Ectodermal cell (in vitro differentiated cells): ENCODE data around the gene FBXL17.

Experiments used
- H3K27ac ChIP-seq: 2 replicates; pipeline ENCODE4 v1.7.0; 2013; ENCODE audit warnings: mild to moderate bottlenecking, low read depth, low read length; ENCODE audit not compliant: insufficient read depth, poor library complexity, severe bottlenecking
- H3K27me3 ChIP-seq: 2 replicates; pipeline ENCODE4 v1.7.0; 2013; ENCODE audit warnings: mild to moderate bottlenecking, low read length; ENCODE audit not compliant: insufficient read depth, control insufficient read depth, poor library complexity, severe bottlenecking
- H3K36me3 ChIP-seq: one replicate; pipeline ENCODE4 v1.7.0; 2013; ENCODE audit warnings: low read length; ENCODE audit not compliant: control insufficient read depth, insufficient read depth
- H3K4me1 ChIP-seq: one replicate; pipeline ENCODE4 v1.7.0; 2013; ENCODE audit warnings: low read length; ENCODE audit not compliant: control insufficient read depth, insufficient read depth
- H3K4me3 ChIP-seq: 2 replicates; pipeline ENCODE4 v1.7.0; 2013; ENCODE audit warnings: low read depth, low read length, control low read depth; ENCODE audit not compliant: insufficient read depth
- H3K9me3 ChIP-seq: 2 replicates; pipeline ENCODE4 v1.7.0; 2013; ENCODE audit warnings: mild to moderate bottlenecking, low read length, moderate library complexity; ENCODE audit not compliant: control insufficient read depth
- WGBS, 2 experiments: methylation state at CpG; one replicate each; pipeline ENCODE4 v1.1.7; 2013; ENCODE audit warnings: missing lambda C conversion rate in 2 of 2; 5-methylcytosine and 5-hydroxymethylcytosine counted together

The FBXL17 gene

GRCh38 chr5:108036482-108036881 lies 345.4 kb downstream of the FBXL17 start:
- Histone ChIP-seq H3K36me3 (no peaks in the 10 kb centered on the region), H3K4me3 (no peak overlapping the region), H3K4me1 (no peaks in the 10 kb centered on the region), H3K27ac (no peak overlapping the region), H3K9me3 (no peaks in the 10 kb centered on the region), H3K27me3 (no peaks in the 10 kb centered on the region)
- WGBS, 2 experiments = 86% methylated on average over 4 to 5 of the region's 7 CpGs

DNA sequence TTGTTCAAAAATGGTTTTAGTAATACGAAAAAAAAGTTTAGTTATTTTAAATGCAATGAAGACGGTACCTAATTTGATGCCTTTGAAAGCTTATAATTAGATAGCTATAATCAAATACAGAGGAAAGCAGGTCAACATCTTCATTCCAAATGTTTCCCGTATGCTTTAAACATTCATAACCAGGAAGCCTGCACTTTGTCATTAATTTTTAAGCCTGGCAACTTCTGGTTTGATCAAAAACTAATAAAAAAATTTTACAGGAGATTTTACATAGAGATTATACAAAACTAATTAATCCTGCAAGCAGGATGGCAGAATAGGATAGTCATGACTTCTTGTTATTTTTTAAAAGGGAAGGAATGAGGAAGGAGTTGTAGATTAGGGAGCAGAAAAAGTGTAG lies 353.0 kb downstream of the FBXL17 start:
- Histone ChIP-seq H3K4me3 (no peak overlapping the region), H3K27me3 (no peaks in the 10 kb centered on the region), H3K4me1 (peaks cover 4% of the 10 kb centered on the region), H3K36me3 (no peaks in the 10 kb centered on the region), H3K9me3 (no peaks in the 10 kb centered on the region), H3K27ac (no peak overlapping the region)
- 94 to 100% methylated on average over 1 to 3 of the region's 3 CpGs for WGBS, 2 experiments

DNA sequence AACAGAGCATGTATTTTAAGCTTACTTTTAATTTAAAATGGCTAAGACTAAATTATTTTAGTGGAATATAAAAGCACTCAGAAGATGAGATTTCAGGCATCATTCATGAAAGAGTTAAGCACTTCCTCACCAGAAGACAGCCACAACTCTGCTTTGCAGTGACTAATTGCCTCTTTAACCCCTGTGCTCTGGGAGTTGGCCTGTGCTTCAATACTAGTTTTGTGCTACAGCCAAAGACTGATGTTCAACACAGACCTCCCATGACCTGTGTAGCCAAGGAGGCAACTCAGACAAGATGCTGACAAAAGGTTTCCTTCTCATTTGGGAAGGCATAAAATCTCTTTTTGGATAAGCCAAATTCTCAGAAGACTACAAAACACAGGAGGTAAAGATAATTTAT lies 353.5 kb downstream of the FBXL17 start:
- no peak overlapping the region for H3K4me3 ChIP-seq

DNA sequence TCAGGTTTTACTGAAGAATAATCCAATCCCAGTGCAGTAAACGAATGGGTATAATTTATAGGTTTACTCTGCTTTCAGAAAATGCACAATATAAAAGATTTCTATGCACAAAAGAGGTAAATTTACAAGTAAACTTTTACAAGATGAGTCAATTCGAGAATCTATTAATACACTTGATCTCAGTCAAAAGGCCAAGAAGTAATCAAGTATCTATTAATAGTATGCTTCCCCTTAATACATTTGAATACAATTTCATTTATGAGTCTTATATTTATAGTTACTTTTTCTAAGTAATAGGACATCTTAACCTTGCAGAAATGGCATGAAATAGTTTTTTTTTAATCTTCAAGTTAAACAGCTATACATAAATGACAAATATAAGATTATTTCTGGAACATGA lies 355.9 kb downstream of the FBXL17 start:
- WGBS, 2 experiments = 90% methylated on average over 2 of the region's 2 CpGs; no CpG with 5 or more reads in 1 of the 2 experiments
- Histone ChIP-seq H3K4me1 (peaks cover 4% of the 10 kb centered on the region), H3K9me3 (no peaks in the 10 kb centered on the region), H3K4me3 (no peak overlapping the region), H3K27ac (no peak overlapping the region), H3K27me3 (no peaks in the 10 kb centered on the region), H3K36me3 (no peaks in the 10 kb centered on the region)

More for the DNA sequence above, 353.5 kb downstream of the FBXL17 start:
- H3K9me3 ChIP-seq = no peaks in the 10 kb centered on the region
- no peaks in the 10 kb centered on the region for H3K27me3 ChIP-seq
- peaks cover 4% of the 10 kb centered on the region for H3K4me1 ChIP-seq
- H3K27ac ChIP-seq = no peak overlapping the region
- no peaks in the 10 kb centered on the region for H3K36me3 ChIP-seq

DNA sequence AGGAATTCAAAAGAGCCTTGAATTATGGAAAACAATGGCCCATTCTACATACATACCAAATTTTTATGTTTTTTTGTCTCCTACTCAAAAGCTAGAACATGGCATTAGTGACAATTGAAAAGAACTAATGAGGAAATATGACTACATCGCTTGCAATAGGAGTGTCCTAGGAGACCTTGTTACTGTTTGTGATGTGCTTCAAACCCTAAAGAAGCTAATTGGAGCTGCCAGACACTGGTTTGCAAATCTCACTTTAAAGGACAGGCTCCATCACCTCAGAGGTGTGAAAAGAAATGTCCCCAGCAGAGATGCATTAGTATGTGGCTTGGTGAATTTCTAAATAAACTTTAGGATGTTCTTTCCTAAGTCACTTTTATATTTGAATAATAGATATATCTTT lies 356.9 kb downstream of the FBXL17 start:
- Histone ChIP-seq H3K27me3 (no peaks in the 10 kb centered on the region), H3K9me3 (no peaks in the 10 kb centered on the region), H3K4me1 (peaks cover 4% of the 10 kb centered on the region), H3K36me3 (no peaks in the 10 kb centered on the region), H3K27ac (no peak overlapping the region), H3K4me3 (no peak overlapping the region)
- 87 to 88% methylated on average over 1 of the region's 1 CpG for WGBS, 2 experiments

- Histone ChIP-seq H3K9me3 (no peaks in the 10 kb centered on the region), H3K4me3 (no peak overlapping the region), H3K36me3 (no peaks in the 10 kb centered on the region), H3K27ac (no peak overlapping the region), H3K4me1 (no peaks in the 10 kb centered on the region), H3K27me3 (no peaks in the 10 kb centered on the region)
- 92 to 99% methylated on average over 2 of the region's 2 CpGs for WGBS, 2 experiments
Measured at GRCh38 chr5:108016101-108016500, 365.8 kb downstream of the FBXL17 start.

GRCh38 chr5:108006791-108007190 lies 375.1 kb downstream of the FBXL17 start:
- peaks cover 4% of the 10 kb centered on the region for H3K4me1 ChIP-seq
- no peaks in the 10 kb centered on the region for H3K9me3 ChIP-seq
- no peaks in the 10 kb centered on the region for H3K27me3 ChIP-seq
- H3K4me3 ChIP-seq = no peak overlapping the region
- H3K36me3 ChIP-seq = no peaks in the 10 kb centered on the region
- H3K27ac ChIP-seq = no peak overlapping the region
- 92 to 93% methylated on average over 3 of the region's 3 CpGs for WGBS, 2 experiments

- no peaks in the 10 kb centered on the region for H3K4me1 ChIP-seq
- no peak overlapping the region for H3K27ac ChIP-seq
- 100% methylated on average over 1 of the region's 1 CpG; no CpG with 5 or more reads in 1 of the 2 experiments for WGBS, 2 experiments
- no peaks in the 10 kb centered on the region for H3K27me3 ChIP-seq
- no peak overlapping the region for H3K4me3 ChIP-seq
- H3K36me3 ChIP-seq = no peaks in the 10 kb centered on the region
- H3K9me3 ChIP-seq = no peaks in the 10 kb centered on the region
Measured at GRCh38 chr5:108003178-108003577, 378.7 kb downstream of the FBXL17 start.

GRCh38 chr5:108001222-108001621 lies 380.7 kb downstream of the FBXL17 start:
- no peaks in the 10 kb centered on the region for H3K9me3 ChIP-seq
- H3K27me3 ChIP-seq = no peaks in the 10 kb centered on the region
- no peaks in the 10 kb centered on the region for H3K36me3 ChIP-seq
- 97% methylated on average over 4 of the region's 4 CpGs for WGBS, 2 experiments
- no peak overlapping the region for H3K4me3 ChIP-seq
- no peak overlapping the region for H3K27ac ChIP-seq
- peaks cover 6% of the 10 kb centered on the region for H3K4me1 ChIP-seq

DNA sequence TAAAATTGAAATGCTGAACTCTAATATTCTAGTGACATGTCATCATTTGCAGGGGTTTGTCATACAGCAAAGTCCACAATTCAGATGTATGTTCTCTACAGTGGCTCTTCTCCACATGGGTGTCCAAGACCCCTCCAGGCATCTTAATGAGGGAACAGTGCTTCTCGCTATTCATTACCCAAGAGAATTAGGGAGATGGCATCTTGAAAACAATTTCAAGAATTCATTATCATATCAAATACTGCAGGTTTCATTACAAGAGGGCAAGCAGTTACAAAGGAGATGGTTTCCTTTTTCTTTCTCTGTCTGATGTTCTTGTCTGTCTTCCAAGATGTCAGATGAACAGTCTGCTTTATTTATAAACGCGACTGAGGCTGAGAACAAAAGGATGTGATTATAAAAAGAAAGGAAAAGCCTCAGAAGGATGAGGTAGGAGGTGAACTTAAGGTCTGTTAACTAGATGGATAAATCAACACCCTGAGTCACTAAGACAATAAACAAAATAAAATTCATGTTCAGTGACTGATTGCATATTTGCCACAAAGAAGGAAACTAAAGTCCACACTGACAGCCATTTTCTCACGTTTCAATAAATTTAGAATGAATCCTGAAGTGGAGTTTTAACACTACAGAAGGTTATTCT lies 384.4 kb downstream of the FBXL17 start:
- no peak overlapping the region for H3K27ac ChIP-seq
- 34 to 47% methylated on average over 4 of the region's 4 CpGs for WGBS, 2 experiments

GRCh38 chr5:107993341-107993740 lies 388.6 kb downstream of the FBXL17 start:
- Histone ChIP-seq H3K4me1 (peaks cover 6% of the 10 kb centered on the region), H3K27me3 (no peaks in the 10 kb centered on the region), H3K4me3 (no peak overlapping the region), H3K9me3 (no peaks in the 10 kb centered on the region), H3K27ac (no peak overlapping the region), H3K36me3 (no peaks in the 10 kb centered on the region)
- WGBS, 2 experiments = 100% methylated on average over 1 of the region's 2 CpGs; no CpG with 5 or more reads in 1 of the 2 experiments

More for the DNA sequence above, 384.4 kb downstream of the FBXL17 start:
- no peaks in the 10 kb centered on the region for H3K36me3 ChIP-seq
- H3K4me1 ChIP-seq = peaks cover 6% of the 10 kb centered on the region
- H3K4me3 ChIP-seq = no peak overlapping the region
- H3K27me3 ChIP-seq = no peaks in the 10 kb centered on the region
- no peaks in the 10 kb centered on the region for H3K9me3 ChIP-seq
